HTR-8/SVneo (cell line): ENCODE results near the gene BBLN.

Source experiments
- DNase-seq: peaks from one replicate; pipeline ENCODE4 v3.0.0; 2011; ENCODE audit warnings: low spot score, mixed read lengths; ENCODE audit not compliant: insufficient read length
- FAIRE-seq: peaks from 2 replicates; lab custom pipeline; 2011; peaks lifted over from hg19 to GRCh38; lab: Jason Lieb, UNC

The BBLN gene

DNA sequence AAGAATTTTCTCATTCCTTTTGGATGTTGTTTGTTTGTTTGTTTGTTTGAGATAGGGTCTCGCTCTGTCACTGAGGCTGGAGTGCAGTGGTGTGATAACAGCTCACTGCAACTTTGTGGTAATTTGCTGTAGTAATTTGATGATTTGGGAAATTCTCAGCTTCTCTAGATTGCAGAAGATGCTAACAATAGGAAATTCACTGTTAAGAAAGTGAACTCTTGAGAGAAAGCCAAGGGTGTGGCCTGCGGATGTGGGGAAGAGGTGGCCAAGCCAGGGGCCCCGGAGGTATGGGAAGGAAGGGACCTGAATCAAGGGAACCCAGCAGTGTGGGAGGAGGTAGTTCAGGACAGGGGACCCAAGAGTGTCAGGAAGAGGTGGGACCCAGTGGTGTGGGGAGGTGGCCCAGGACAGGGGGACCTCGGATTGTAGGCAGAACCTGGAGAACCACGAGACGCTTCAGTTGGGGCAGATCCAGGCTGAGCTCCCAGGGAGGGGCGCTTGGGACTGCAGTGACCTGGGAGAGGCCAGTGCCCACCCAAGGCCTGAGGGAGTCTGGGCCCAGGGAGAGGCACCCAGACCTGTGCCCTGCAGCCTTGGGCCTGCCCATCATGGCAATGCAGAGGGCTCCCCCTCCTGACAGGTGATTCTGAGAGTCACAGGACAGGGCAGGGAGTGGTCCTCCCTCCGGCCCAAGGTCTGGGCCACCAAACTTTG lies 16.4 kb upstream of the BBLN start:
- FAIRE-seq = no peak
- no peak for DNase-seq

- DNase-seq (no peak), FAIRE-seq (no peak)
Observed at GRCh38 chr9:128144239-128145181, 15.6 kb upstream of the BBLN start.

DNA sequence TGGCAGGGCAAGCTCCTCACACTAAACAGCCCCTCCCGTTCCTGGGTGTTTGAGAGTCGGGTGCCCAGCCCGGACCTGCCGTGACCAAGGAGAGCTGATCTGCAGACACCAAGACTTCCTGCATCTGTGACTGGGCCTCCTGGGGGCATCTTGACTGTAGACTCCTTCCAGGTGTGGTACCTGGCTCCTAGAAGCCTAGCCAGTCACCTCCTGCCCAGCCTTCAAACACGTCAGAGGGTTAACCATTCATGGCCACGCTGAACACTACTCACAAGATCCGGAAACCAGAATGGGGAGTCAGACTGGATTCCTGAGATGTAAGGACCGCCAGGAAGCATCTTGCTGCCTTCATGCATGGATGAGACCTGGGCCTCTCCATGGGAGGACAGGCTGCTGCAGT lies 14.5 kb upstream of the BBLN start:
- FAIRE-seq (no peak), DNase-seq (no peak)

- DNase-seq (no peak), FAIRE-seq (no peak)
Observed at GRCh38 chr9:128145951-128146351, 14.1 kb upstream of the BBLN start.

- DNase-seq (no peak), FAIRE-seq (no peak)
Observed at GRCh38 chr9:128146591-128147120, 13.4 kb upstream of the BBLN start.

DNA sequence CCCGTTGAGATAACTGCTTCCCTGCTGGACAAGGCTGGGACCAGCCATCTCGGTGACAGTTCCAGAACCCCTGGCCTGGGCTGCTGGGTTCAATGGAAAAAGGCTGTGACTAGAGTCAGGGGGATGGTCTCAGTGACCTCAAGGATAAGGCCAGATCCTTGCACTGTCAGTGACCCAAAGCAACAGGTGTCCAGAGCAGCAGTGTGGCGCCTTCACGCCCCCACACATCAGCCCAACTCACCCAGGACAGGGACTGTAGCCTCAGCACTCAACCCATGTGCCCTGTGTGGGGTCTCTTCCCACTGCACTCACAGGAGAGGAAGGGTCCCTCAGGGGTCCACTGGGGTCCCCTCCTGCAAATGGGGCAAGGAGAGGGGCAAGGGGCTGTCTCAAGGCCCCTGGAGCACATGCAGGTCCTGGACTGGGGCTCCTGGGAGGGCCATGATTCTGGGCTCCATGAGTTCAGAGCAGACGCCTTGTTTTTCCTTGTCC lies 11.5 kb upstream of the BBLN start:
- FAIRE-seq = no peak
- no peak for DNase-seq

DNA sequence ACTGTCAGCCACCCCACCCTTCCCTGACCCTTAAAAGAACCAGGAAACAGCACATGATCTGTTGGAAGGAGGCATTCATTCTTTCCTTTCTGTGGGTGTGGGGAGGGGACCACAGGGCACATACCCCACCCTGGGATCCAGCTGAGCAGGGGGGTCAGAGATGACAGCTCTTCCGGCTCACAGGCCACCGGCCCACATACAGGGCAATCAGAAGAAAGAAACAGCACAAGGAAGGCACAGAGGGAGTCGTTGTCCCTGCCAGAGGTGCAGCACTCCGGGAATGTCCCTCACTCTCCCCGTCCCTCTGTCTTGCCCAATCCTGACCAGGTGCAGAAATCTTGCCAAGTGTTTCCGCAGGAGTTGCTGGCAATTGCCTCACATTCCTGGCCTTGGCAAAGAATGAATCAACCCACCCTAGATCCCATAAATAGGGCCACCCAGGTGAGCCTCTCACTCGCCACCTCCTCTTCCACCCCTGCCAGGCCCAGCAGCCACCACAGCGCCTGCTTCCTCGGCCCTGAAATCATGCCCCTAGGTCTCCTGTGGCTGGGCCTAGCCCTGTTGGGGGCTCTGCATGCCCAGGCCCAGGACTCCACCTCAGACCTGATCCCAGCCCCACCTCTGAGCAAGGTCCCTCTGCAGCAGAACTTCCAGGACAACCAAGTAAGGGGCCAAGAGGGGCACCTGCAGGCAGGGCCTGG lies 10.9 kb upstream of the BBLN start, which contains the start of gene LCN2:
Gene LCN2, plus strand, starts transcription at position 453 of the 701 bp plus-strand sequence. Its CDS starts 73 bp downstream, at position 526.
- no peak for FAIRE-seq

DNA sequence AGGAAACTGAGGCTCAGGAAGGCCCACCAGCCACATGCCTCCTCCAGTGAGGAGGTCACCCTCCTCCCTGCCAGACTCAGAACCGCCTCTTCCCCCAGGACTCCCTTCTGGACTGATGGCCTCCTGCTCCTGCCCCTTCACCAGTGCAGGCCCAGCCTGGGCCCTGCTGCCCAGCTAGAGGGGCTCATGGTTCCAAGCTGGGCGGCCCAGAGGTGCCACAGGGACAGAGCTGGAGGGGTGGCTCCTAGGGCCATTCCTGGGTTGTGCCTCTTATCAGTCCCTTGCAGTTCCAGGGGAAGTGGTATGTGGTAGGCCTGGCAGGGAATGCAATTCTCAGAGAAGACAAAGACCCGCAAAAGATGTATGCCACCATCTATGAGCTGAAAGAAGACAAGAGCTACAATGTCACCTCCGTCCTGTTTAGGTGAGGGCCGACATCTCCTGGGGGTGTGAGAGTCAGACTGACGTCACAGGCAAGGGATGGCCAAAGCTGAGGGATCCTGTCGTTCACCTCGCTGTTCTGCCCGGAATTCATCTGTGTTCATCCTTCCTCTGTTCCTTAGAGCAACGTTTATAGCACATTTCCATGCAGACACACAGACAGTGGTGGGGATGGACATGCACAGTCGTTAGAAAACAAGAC lies 10.0 kb upstream of the BBLN start:
- no peak for DNase-seq
- FAIRE-seq = no peak

More for the DNA sequence above, 10.9 kb upstream of the BBLN start, which contains the start of gene LCN2:
- no peak for DNase-seq

DNA sequence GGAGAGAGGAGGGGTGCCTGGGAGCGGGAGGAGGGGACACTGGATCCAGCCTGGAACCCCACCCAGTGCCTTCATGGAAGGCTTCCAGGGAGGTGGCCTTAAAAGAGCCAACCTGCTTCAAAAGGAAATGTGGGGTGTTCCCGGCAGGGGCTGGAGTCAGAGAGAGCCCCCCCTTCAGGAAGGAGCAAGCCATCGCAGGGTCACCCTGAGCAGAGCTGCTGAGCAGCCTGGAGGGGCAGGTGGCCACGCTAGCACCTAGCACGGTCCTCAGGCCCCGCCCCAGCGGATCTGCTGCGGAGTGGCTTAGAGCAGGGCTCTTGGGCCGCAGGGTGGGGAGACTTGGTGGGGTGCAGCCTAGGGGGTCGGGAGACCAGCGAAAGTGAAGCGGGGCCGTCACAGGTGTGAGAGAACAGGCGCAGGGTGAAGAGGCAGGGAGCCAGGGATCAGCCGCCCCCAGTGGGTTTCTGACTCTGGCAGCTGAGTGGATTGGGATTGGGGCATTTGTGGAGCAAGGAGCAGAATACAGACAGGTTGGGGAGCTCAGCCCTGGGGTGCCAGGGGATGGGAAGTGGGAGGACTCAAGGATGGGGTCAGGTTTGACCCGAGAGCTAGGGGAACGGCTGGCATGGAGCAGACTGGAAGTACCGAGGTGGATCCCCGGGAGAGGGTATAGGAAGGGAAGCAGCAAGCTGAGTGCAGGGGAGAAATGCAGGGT lies 9.3 kb upstream of the BBLN start:
- FAIRE-seq = no peak
- no peak for DNase-seq

DNA sequence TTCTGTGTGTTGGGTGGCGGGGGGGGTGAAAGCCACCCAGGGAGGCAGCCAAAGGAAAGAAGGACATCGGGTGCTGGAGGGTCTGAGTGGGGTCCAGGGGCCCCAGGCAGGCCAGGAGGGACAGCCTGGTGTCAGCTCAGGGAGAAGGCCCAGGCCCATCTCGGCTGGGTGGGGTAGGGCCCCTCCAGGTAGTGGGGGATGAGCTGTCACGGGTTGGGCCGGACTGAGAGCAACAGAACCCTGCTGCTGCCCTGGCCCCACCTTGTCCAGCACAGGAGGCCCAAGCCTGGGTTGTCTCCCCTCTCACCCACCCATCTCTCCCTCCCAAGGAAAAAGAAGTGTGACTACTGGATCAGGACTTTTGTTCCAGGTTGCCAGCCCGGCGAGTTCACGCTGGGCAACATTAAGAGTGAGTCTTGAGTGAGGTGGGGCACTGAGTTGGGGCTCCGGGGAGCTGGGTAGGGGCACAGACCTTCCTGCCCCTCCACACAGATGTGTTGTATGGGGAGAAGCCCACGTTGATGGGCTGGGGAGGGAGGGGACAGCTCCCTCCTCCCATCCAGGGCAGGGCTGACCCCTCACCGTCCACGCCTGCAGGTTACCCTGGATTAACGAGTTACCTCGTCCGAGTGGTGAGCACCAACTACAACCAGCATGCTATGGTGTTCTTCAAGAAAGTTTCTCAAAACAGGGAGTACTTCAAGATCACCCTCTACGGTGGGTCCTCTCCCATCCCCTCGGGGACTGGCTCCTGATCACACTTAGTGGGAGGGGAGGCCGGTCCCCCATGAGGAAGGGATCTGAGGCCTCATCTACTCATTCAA lies 8.5 kb upstream of the BBLN start:
- no peak for DNase-seq
- FAIRE-seq = no peak

DNA sequence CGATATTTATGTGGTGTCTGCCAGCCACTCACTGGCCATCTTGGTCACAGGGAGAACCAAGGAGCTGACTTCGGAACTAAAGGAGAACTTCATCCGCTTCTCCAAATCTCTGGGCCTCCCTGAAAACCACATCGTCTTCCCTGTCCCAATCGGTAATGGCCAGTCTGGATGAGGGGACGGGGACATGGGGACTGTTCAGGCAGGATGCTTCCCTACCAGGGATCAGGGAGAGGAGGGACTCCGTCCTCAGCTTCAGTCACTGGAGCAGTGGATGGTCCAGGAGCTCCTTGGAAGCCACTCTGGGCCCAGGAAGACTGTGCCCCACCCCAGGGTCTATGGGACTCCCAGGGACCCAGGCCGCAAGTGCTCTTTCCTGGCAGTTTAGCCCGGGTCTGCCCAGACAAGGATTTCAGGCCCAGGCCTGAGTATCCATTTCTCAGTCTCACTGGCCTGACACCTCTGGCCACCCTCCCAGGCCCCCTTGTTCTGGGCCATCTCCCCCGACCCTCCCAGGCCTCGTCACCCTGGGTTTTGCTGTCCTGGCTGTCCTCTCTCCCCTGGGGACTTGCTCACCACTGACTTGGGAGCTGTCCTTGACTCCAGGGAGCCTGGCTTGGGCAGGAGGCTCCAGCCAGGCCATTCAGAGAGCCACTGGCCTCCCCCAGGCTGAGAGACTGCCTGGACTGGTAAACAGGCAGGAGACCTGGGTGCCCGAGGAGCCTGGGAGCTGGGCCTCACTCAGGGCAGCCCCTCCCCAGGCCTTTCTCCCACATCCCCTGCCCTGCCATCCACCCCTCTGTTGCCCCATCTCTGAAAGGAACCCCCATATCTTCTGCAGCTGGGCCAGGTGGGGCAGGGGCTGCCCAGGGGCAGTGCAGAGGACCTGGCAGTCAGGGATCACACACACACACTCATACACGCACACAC lies 7.7 kb upstream of the BBLN start:
- no peak for FAIRE-seq
- no peak for DNase-seq

DNA sequence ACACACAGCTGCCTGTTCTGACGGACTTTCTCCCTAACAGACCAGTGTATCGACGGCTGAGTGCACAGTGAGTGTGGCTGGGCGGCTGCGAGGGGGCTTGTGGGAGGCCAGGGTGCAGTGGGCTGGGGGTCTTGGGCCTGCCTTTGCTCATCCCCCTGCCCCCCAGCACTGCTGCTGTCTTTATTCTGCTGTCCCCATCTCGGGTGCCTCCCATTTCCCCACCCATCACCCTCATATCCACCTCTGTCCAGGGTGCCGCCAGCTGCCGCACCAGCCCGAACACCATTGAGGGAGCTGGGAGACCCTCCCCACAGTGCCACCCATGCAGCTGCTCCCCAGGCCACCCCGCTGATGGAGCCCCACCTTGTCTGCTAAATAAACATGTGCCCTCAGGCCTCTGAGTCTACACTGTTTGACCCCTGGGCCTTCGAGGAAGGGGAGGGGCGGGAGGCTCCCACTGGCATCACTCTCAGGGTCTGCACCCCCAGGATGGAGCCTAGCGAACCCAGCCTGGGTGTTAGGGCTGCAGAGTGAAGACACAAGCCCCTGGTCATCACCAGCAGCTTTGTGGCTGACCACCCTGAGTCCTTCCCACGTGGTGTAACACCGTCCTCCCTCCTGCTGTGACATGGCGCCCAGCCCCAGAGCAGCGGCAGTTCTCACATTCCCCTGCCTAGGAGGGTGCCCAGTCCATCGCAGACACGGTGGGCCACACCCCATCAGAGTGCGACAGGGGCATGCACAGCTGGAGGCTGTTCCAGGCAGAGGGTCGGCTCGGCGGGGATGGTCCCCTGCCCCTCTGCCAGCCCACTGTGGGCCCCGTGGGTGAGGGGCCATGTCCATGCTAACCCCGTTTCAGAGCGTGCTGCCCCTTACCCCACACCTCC lies 6.8 kb upstream of the BBLN start:
- no peak for DNase-seq
- no peak for FAIRE-seq

- DNase-seq (no peak), FAIRE-seq (no peak)
Observed at GRCh38 chr9:128153947-128154695, 5.9 kb upstream of the BBLN start.

DNA sequence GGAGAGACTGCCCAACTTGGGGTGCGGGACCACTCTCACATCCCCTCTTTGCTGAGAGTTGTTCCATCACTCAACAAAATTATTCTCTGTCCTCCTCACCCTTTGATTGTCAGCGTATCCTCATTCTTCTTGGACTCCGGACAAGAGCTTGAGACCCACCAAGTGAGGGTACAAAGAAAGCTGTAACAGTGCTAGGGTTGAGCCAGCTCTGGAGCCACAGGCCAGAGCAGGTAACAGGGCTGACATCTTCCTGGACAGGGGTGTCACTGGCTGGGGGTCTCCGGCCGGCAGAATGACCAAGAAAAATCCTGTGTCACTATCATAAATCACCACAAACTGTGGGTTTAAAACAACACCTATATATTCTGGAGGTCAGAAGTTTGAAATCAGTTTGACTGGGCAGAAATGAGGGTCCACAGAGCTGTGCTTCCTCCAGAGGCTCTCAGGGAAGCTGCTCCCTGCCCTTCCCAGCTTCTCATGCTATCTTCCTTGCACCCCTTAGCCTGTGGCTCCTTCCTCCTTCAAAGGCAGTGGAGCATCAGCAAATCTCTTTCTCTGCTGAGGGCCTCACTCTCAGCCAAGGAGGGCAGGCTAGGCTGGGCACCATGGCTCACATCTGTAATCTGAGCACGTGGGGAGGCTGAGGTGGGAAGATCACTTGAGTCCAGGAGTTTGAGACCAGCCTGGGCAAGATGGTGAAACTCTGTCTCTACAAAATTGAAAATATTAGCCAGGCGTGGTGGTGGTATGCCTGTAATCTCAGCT lies 4.1 kb upstream of the BBLN start:
- DNase-seq (no peak), FAIRE-seq (no peak)

GRCh38 chr9:128159522-128159783 lies 612 bp upstream of the BBLN start:
- no peak for FAIRE-seq

More at GRCh38 chr9:128159522-128159783, 612 bp upstream of the BBLN start:
- no peak for DNase-seq
